T-helper 1 cell (primary cell): ENCODE measurements around the gene SPINK8.
"Not testable (repeated sequence)": the region's sequence is repeated elsewhere in the genome, so short reads cannot be mapped to it uniquely, and the experiment has no call there.

Experiments
- DNase-seq, 5 donors: peaks; one replicate each; pipeline ENCODE4 v3.0.0-alpha.2; 2012 to 2020
- total RNA-seq, 4 donors: gene quantifications; one replicate each; lab custom pipeline; 2026; lab: John Stamatoyannopoulos, UW

Gene SPINK8
- total RNA-seq = 0 reads per million in 4 donors

DNA sequence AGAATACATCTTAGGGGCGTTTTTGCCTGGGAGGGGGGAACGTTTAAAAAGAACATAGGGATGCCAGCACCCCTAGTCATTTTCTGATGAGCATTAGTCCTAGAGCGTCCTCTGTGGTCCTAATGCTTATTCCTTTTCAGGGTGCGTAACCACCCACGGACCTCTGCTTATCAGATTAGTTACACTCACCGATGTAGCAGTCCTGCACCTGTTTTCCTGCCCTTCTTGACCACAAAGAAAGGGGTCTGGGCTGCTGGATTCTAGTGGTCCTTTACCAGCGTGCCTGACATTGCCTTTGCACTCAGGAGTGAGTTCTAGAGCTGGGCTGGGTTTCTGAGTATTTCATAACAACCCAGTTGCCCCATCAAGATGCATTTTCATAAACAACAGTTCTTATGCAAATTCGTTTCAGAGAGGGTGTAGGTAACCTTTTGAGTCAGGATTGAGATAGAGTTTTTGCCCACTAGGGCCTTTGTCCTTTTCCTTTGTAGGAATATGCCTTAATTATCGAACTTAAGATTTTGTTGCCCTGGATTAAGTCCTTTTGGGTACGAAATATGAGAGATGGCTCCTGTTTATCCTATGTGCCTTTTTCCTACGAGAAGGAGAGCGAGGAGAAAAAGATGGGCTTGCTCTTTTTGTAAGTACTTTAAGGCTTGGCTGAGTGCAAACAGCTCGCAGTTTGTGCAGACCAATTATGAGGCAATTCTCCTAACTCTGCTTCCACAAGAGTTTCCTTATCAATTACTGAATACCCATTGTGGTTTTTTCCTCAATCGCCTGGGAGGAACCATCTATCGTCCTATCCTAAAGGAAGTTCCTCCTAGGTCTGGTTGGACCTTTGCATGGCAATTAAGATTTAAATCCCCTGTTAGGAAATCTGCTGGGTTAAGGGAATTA, at the start of gene SPINK8:
Gene SPINK8, minus strand, starts transcription at position 316 of the 900 bp plus-strand sequence. CDS start 5,320 bp downstream, outside the sequence.
- not testable (repeated sequence) for DNase-seq

DNA sequence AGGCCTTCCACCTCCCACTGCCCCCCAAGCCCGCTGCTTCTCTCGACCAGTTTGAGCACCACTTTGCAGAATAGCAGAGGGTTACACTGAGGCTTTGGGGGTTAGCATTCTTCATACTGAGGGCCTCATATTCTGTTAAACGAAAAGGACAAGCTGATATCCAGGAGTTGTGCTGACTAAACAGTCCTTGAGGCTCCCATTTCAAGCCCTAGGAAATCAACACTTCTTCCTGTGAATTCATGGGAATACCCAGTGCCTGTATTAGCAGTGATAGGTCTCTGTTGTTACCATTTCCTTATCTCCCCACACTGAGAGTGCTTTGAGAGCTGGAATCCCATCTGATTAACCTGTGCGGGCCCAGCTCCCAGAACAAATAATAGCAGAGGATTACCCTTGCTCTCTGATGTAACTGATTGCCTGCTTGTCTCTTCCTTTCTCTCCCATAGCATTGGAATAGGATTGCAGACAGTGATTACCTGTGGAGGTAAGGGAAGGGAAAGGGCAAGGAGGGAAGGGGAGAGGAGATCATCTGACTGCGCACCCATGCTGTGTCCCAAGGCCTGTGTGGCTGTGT, 39.5 kb upstream of the SPINK8 start:
- DNase-seq = no peak

DNA sequence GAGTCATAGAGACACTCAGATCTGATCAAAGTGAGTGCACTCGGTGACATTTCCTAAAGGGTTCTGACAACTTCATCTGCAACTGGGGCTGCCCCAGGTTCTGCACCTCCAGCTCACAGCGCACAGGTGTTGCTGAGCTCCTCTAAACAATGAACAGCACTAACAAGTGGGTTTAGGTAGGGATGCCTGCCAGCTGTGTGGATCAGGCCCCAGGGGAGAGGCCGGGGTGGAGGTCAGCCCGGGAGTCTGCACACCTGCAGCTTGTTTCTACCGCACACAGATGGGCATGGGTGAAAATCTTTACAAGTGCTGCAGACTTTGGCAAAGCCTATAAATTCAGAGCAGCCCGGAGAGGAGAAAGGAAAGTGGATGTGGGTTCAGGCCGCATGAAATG, 38.9 kb upstream of the SPINK8 start:
- no peak for DNase-seq

DNA sequence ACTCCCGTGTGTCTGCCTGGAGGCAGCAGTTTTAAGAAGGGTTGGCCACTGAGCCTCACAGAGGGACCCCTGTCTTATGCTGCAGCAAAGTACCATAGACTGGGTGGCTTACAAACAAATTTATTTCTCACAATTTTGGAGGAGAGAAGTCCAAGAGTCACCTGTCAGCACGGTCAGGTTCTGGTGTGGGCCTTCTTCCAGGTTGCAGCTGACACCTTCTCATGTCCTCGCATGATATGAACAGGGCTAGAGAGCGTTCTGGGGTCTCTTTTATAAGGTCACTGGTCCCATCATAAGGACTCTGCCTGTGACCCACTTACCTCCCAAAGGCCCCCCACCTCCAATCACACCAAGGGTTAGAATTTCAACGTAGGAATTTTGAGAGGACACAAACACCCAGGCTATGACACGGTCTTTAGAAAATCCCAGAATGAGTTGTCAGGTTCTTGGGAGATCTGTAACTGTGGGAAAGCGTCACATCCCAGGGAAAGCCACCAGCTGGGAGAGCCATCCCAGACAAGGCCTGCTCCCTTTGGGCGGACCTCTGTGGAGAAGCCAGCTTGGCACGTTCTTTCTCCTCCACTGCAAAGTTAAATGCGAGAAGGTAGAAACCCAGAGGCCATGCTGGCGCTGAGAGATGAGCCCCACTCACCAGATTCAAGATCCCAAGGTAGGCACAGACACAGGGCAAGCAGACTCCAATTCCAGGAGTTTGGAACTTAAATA, 38.4 kb upstream of the SPINK8 start, which contains the start of gene FBXW12:
Gene FBXW12, plus strand, starts transcription at position 569 of the 726 bp plus-strand sequence. CDS start 549 bp downstream, outside the sequence.
- DNase-seq = no peak

DNA sequence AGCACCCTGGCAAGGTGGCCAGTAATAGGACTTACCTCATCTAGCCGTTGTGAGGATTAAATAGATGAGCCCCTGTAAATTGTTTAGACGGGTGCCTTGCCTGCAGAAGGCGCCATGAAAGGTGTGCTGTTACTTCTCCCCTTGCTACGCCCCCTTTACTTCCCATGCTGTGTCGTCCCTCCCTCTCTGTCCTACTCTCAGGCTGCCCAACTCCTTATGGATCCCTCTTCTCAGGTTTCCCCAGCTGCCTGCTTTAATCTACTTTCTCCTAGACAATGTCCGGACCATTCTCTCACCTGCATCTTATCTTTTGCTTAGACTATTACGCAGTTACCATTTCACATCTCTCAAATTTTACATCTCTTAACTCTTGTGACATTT, 36.9 kb upstream of the SPINK8 start:
- no peak for DNase-seq

DNA sequence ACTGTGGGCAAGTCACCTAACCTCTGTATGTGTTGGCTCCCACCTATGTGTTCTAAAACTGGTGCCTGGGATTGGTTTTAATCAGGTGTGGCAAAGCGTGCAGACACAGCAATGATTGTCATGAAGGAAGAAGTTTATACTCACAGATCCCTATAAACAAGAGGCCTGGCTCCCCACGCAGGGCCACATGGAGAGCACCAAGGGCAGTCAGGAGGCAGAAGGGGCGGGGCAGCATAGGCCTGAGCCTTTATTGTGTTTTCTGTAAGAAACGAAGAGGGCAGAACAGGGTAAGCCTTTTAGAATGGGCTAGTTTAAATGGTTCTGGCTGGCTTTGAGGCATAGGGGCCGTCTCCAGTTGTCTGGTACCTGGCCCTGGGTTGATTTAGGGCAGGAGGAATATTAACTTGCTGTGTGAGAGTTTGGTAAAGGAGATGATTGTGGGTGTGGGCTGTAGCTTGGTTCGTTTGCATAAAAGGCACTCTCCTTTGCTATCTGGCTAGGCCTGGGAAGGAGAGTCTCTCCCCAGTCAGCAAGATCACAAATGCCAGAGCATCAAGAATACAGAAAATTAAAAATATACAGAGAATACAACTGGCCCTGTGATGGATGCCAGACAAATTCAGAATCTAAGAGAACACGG, 36.4 kb upstream of the SPINK8 start:
- DNase-seq = no peak

DNA sequence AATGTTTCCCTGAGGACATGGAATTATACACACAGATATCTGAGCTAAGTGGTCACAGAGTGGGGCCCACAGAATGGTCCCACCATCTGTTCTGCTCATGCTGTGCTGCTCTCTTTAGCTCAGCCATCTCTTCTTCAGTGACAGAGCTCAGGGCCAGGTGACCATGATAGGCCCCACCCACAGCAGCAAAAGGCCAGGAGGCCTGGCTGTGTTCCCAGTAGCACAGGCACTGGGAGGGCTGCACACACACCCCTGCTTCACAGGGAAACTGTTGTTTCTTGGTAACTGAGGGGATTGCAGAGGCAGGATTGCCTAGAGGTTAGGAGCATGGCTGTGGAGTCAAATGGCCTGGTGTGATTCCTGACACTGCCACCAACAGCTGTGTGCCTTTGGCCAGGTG, 33.7 kb upstream of the SPINK8 start:
- DNase-seq = no peak

DNA sequence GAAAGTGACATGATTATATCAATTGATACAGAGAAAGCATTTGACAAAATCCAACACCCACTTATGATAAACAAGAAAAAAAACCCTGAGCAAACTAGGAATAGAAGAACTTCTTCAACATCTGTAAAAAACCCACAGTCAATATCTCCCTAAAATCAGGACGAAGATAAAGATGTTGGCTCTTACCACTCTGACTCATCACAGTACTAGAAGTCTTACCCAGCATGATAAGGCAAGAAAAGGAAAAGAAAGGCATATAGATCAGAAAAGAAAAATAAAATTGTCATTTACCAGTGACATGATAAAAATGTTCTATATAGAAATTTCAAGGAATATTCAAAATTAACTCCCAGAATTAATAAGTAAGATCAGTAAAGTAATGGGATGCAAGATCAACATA, 31.4 kb upstream of the SPINK8 start:
- no peak for DNase-seq

DNA sequence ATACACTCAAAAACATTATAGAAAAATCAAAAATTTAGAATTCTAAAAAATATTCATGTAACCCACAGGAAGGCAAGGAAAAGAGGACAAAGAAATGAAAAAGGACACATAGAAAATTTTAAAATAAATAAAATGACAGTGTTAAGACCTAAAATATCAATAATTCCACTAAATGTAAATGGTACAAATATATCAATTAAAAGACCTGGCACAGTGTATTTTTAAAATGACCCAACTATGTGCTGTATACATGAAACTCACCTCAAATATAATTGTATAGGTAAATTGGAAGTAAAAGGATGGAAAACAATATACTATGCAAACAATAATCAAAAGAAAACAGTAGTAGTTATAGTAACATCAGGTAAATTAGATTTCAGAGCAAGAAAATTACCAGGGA, 28.5 kb upstream of the SPINK8 start:
- no peak for DNase-seq

DNA sequence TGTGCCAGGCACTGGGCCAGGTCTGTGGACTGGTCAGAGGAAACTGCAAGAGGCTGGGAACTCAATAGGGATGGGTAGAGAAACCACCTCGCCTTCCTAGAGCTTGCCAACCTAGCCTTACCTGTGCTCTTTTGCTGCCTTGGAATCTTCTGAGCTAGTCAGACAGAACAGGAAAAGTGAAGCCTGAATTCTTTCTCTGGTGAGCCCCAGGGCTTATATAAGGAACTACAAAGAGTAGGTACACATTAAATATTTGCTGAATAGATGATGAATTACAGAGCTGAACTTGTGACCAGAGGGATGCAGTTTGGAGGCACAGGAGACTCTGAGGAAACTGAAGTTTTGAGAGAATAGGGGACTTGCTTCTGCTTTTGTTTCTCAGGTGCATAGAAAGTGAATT, 23.0 kb upstream of the SPINK8 start:
- DNase-seq = no peak

DNA sequence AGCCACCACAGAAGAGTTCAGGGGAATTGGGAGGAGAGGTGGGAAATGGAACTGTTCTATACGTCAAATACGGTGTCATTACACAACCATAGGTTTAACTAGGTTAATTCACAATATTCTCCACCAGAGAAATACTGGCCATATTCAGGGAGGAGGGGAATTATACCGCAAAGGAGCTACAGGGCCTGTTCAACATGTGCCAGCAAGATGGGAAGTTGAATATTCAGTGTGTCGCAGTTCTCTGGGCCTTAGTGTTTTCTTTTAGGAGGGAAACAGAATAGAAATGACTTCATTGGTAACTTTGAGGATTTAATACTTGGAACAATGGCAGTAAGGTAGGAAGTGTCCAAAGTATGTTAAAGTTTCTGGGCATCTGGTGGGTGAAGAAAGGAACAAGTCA, 20.5 kb upstream of the SPINK8 start:
- no peak for DNase-seq

DNA sequence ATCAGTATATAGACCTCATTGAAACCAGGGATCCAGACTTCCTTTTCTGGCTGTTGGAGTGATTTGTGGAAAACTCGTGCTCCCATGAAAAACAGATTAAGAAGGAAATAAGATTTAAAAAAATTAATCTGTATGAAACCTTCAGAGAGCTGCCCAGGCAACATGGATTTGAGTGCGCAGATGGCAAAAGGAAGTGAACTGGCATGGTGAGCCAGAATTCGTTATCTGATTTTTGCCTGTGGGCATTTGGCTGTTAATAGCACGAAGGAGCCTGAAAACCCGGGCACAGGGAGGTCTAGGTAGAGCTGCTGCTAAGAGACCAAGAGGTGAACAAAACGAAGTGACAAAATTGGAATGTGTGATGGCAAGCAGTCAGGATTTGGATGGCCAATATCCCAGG, 19.1 kb upstream of the SPINK8 start:
- no peak for DNase-seq

DNA sequence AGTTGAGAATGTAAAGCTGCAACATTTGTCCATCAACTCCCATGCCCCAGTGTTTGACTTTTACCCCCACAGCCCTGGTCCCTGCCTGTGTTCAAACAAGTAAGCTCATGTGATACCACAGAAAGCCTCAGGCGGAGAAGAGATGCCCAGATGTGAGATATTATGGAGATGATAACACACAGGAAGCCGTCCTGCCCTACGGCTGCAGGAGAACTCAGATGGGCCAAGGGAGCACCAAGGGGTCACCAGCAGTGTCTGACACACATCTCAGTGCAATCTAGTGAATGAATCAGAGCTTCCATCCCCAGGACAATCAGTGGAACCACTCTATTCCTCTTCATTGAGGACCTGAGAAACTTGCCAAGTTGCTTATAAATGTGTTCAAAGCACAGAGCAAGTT, 14.0 kb upstream of the SPINK8 start:
- DNase-seq = no peak

DNA sequence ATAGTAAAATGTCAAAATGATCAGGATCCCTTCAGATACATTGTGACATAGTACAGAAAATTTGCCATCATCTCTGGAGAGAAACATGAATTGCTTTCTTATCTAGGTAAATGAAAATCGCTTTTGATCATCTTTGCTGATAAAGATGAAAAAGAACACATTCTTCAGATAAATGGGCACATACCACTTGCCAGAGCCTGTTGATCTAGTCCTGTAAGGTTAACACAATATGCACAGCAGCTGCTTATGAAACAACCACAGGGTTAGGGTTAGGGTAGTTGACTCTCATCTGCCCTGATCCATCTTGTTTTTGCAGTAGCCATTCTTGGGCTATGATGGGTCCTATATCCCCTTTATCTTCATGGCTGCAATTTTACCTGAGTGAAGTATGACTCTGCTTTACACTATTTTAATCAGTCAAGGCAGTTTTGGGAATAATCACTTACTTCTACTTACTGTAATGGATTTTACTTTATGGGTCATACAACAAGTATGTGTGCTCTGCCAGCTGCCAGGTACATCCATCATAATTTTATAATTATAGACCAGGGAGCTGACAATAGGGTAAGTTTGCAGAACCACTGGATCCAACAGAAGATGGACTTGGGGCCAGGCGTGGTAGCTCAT, 12.6 kb upstream of the SPINK8 start:
- no peak for DNase-seq

DNA sequence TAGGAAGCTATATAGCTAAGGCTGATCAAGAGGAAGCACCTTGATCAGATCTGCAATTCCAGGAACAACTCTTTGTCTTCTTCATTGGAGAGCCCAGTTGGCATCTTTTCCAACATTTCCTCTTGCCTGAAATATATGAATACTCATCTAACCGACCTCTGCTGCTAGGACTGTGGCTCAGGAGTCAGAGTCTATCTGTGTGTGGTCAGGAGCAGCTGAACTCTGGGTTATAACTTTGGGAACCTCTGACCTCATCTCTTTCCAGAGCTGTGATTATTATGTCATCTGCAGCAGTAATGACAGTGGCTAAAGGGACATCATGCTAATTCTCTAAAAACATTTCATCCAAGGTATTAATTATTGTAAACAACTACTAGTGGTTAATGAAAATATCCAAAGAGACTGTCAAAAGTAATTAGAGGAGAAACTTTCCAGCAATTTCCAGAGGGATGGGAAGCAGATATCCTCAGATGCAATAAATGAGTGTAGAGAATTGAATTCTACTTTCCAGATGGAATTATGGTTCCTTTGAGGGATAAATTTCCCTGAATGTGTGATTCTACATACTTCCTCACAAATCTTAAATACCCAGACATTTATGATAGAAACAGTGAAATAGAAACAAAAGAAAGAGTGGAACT, 11.5 kb upstream of the SPINK8 start:
- no peak for DNase-seq

DNA sequence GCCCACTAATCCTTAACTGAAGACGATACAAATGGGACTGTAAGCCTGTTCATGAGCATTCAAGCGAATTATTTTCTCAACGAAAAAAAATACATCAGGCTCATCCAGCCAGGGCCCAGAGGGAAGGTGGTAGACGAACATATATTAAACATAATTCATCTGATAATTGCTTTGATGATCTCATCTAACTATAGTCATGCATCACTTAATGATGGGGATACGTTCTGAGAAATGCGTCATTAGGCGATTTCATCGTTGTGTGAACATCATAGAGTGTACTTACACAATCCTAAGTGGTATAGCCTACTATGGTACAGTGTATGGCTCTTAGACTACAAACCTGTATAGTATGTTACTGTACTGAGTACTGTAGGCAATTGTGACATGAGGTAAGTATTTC, 10.0 kb upstream of the SPINK8 start:
- DNase-seq = no peak

DNA sequence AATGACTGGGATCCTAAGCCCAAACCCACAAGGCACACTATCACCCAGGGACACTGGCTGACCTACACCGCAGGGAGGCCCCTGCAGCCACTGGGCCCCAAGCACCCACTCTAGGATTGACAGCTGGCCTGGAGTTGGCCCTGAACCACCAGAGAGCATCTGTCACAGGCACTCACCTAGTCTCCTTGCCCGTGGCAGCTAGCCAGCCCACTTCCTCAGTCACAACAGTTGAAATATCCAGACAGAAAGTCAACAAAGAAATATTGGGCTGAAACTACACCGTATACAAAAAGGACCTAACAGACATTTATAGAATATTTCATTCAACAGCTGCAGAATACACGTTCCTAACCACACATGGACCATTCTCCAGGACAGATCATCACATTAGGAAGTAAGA, 5.2 kb upstream of the SPINK8 start:
- no peak for DNase-seq

DNA sequence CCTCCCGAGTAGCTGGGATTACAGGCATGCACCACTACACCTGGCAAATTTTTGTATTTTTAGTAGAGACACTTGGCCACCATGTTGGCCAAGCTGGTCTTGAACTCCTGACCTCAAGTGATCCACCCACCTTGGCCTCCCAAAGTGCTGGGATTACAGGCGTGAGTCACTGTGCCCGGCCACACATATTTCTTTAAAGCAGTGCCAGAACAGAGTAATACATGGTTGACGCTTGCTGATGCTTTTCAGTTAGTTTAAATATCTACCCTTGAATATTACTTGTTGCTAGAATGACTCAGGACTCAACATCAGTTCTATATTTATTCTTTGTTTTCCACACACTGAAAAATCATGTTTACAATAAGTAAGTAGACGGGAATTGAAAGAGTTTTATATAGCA, 4.1 kb upstream of the SPINK8 start:
- not testable (repeated sequence) for DNase-seq

DNA sequence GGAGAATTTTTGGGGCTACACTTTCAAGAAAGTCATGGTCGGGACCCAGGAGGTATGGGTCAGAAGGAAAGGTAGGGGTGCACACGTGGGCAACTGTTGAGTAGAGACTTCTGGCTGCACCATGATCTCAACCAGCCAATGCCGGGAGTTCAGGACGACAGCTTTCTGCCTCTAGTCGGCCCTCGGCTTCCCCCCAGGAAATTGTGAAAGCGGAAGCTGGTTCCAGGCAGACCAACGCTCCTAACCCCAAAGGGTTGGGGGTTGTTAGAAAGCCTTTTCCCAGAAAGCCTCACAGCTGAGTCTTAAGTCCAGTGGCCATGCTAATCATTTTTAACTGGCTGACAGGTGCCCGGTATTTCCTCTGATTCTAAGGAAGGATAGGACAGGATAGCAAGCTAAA, 1.8 kb upstream of the SPINK8 start:
- DNase-seq = not testable (repeated sequence)

DNA sequence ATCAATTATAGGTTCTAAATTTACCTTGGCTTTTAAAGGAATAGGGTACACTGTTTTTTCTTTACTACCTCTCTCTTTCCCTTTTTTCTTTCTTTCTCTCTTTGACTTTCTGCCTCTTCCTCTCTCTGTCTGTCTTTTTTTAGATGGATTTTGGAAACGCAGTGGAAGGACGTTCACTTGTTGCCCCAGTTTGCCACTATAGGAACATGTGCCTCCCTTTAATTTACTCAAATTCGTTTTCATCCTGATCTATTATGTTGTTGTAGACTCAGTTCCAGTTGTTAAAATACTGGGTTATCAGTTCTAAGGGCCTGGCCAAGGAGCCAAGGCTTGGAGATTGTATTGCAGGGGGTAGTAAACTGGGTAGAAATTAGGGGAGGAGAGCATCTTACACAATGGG, 1.1 kb upstream of the SPINK8 start:
- DNase-seq = no peak

DNA sequence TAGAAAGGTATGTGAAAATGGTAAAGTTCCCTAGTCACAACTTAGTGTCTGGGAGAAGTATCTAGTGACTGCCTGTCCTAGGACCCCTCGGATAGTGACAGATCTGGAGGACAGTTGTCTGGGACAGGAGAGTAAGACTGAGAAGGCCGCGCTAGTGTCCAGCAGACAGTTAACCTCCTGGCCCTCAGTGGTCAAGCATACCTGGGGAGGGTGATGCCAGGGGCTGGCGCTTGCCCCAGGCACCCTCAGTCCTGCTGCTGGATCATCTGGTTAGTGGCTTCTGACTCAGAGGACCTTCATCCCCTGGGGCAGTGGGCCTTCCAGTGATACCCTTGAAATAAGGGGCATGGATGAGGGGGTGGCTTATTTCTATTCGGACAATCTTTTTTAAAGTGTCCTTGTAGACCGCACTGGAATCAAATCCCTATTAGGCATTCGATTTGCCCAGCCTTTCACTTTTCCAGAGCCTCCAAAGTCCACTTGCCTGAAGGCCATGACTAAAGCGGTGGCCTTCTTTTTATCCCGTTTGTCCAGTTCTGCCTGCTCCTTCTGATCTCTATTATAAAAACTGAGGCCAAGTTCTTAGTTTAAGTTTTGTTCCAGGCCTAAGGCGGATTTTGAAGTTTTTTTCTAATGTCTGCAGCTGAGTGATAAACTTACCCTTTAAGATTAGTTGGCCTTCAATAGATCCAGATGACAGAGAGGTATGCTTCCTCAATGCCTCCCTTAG, 1.6 kb downstream of the SPINK8 start:
- DNase-seq = not testable (repeated sequence)
